ENCODE results near the gene ZNF341.
"Not testable (repeated sequence)": the region's sequence is repeated elsewhere in the genome, so short reads cannot be mapped to it uniquely, and the experiment has no call there.

The ZNF341 gene

GRCh38 chr20:33693289-33693688 is 38.5 kb upstream of the ZNF341 start:
- Histone ChIP-seq H3K27me3 (no peaks in the 10 kb centered on the region), H3K27ac (no peak overlapping the region), H3K36me3 (no peaks in the 10 kb centered on the region), H3K4me3 (ENCODE audit: low read depth in 1 of 2, low read length in 1 of 2) (no peak overlapping the region), H3K4me1 (ENCODE audit: control insufficient read depth in 1 of 2, insufficient read depth in 1 of 2, low read depth in 1 of 2, low read length in 1 of 2) (no peaks in the 10 kb centered on the region), H3K9me3 (no peaks in the 10 kb centered on the region)
- TF ChIP-seq CTCF (IDR thresholded peaks at IDR 0.05), result no peak

- Histone ChIP-seq H3K27me3 (no peaks in the 10 kb centered on the region), H3K9me3 (no peaks in the 10 kb centered on the region), H3K27ac (no peak overlapping the region), H3K4me3 (ENCODE audit: low read depth in 1 of 2, low read length in 1 of 2) (no peak overlapping the region), H3K4me1 (ENCODE audit: control insufficient read depth in 1 of 2, insufficient read depth in 1 of 2, low read depth in 1 of 2, low read length in 1 of 2) (no peaks in the 10 kb centered on the region), H3K36me3 (no peaks in the 10 kb centered on the region)
- TF ChIP-seq CTCF (IDR thresholded peaks at IDR 0.05), result no peak
These were observed 37.8 kb upstream of the ZNF341 start for GRCh38 chr20:33693741-33694638.

- no peak overlapping the region for H3K4me3 ChIP-seq (ENCODE audit: low read depth in 1 of 2, low read length in 1 of 2)
- no peaks in the 10 kb centered on the region for H3K27me3 ChIP-seq
- H3K9me3 ChIP-seq, result no peaks in the 10 kb centered on the region
- TF ChIP-seq CTCF (IDR thresholded peaks at IDR 0.05), result no peak
- H3K4me1 ChIP-seq (ENCODE audit: control insufficient read depth in 1 of 2, insufficient read depth in 1 of 2, low read depth in 1 of 2, low read length in 1 of 2), result no peaks in the 10 kb centered on the region
- no peaks in the 10 kb centered on the region for H3K36me3 ChIP-seq
- no peak overlapping the region for H3K27ac ChIP-seq
These were observed 37.2 kb upstream of the ZNF341 start for GRCh38 chr20:33694639-33695012.

- H3K27me3 ChIP-seq, result no peaks in the 10 kb centered on the region
- H3K27ac ChIP-seq, result no peak overlapping the region
- TF ChIP-seq CTCF (IDR thresholded peaks at IDR 0.05), result no peak
- no peaks in the 10 kb centered on the region for H3K4me1 ChIP-seq (ENCODE audit: control insufficient read depth in 1 of 2, insufficient read depth in 1 of 2, low read depth in 1 of 2, low read length in 1 of 2)
- H3K36me3 ChIP-seq, result no peaks in the 10 kb centered on the region
- no peak overlapping the region for H3K4me3 ChIP-seq (ENCODE audit: low read depth in 1 of 2, low read length in 1 of 2)
- H3K9me3 ChIP-seq, result no peaks in the 10 kb centered on the region
These were observed 35.3 kb upstream of the ZNF341 start for GRCh38 chr20:33696448-33696847.

GRCh38 chr20:33697129-33697528 is 34.7 kb upstream of the ZNF341 start:
- no peak overlapping the region for H3K27ac ChIP-seq
- no peaks in the 10 kb centered on the region for H3K4me1 ChIP-seq (ENCODE audit: control insufficient read depth in 1 of 2, insufficient read depth in 1 of 2, low read depth in 1 of 2, low read length in 1 of 2)
- no peaks in the 10 kb centered on the region for H3K36me3 ChIP-seq
- no peak overlapping the region for H3K4me3 ChIP-seq (ENCODE audit: low read depth in 1 of 2, low read length in 1 of 2)
- H3K9me3 ChIP-seq, result no peaks in the 10 kb centered on the region
- TF ChIP-seq CTCF (IDR thresholded peaks at IDR 0.05), result no peak
- H3K27me3 ChIP-seq, result no peaks in the 10 kb centered on the region

- not testable (repeated sequence) for H3K27ac ChIP-seq; H3K4me3 ChIP-seq (ENCODE audit: low read depth in 1 of 2, low read length in 1 of 2); H3K27me3 ChIP-seq; H3K4me1 ChIP-seq (ENCODE audit: control insufficient read depth in 1 of 2, insufficient read depth in 1 of 2, low read depth in 1 of 2, low read length in 1 of 2); H3K36me3 ChIP-seq; H3K9me3 ChIP-seq
These were observed 32.8 kb upstream of the ZNF341 start for GRCh38 chr20:33698966-33699365.

- peaks cover 11% of the 10 kb centered on the region for H3K36me3 ChIP-seq
- not testable (repeated sequence) for H3K27ac ChIP-seq; H3K9me3 ChIP-seq; H3K4me1 ChIP-seq (ENCODE audit: control insufficient read depth in 1 of 2, insufficient read depth in 1 of 2, low read depth in 1 of 2, low read length in 1 of 2); H3K4me3 ChIP-seq (ENCODE audit: low read depth in 1 of 2, low read length in 1 of 2); H3K27me3 ChIP-seq
These were observed 30.9 kb upstream of the ZNF341 start for GRCh38 chr20:33700696-33701441.

Data from neutrophil (primary cell).